ENCODE measurements around the gene TMEM184A. TPM values are rescaled to one million over a fixed set of nuclear protein-coding genes. Genes with fewer than 3 reads are reported as not detected.
A peak's percentile ranks its signal among the peaks of the same experiment; 100 is the strongest.

TMEM184A gene
- total and polyA plus RNA-seq, 2 of the 13 experiments (the other 11 are each of a cell fraction or from before 2014, with no cell fraction given), result 9.5 to 20.4 TPM

GRCh38 chr7:1505731-1506550 is 50.1 kb downstream of the TMEM184A start (continued):
- TF ChIP-seq ZNF687 (CRISPR knock-in tag; IDR thresholded peaks at IDR 0.05), result peak; percentile 36; the same call in 1 of the 2 replicates
- TF ChIP-seq NBN (conservative IDR thresholded peaks at IDR 0.05), result no peak
- TF ChIP-seq ZBTB33 (CRISPR knock-in tag; IDR thresholded peaks at IDR 0.05), result peak; percentile 100
- TF ChIP-seq HNRNPLL (IDR thresholded peaks at IDR 0.05; ENCODE audit: low read depth, low read length, poor library complexity, severe bottlenecking), result peak; percentile 32
- no peak for TF ChIP-seq ZBTB3 (CRISPR knock-in tag; IDR thresholded peaks at IDR 0.05; ENCODE audit: borderline replicate concordance, low read depth)
- TF ChIP-seq ZNF776 (CRISPR knock-in tag; IDR thresholded peaks at IDR 0.05), result no peak
- no peak for TF ChIP-seq HNF1A (IDR thresholded peaks at IDR 0.05; ENCODE audit: low read depth)
- no peak for TF ChIP-seq HNF1A (CRISPR knock-in tag; IDR thresholded peaks at IDR 0.05; ENCODE audit: borderline replicate concordance)
- peak; percentile 76 for TF ChIP-seq HNRNPL (IDR thresholded peaks at IDR 0.05; ENCODE audit: low read depth, low read length)
- no peak for TF ChIP-seq ZNF24 (IDR thresholded peaks at IDR 0.05)
- 0 out of 2 replicates have a peak, but pooled peaks have one; percentile 4 for TF ChIP-seq CTCF (CRISPR knock-in tag; IDR thresholded peaks at IDR 0.05)
- TF ChIP-seq ZNF432 (CRISPR knock-in tag; IDR thresholded peaks at IDR 0.05; ENCODE audit: borderline replicate concordance), result no peak
- no peak for TF ChIP-seq POLR2A (IDR thresholded peaks at IDR 0.05; ENCODE audit: insufficient read depth in 1 of 2, low read depth in 2 of 2, low read length in 2 of 2)
- TF ChIP-seq FOXK1 (CRISPR knock-in tag; IDR thresholded peaks at IDR 0.05; ENCODE audit: borderline replicate concordance, low read depth), result no peak

All from HepG2 (cell line).